GM23338 (cell line): ENCODE measurements around the gene THSD4. TPM values are rescaled to one million over a fixed set of nuclear protein-coding genes. Genes with fewer than 3 reads are reported as not detected.

ENCODE experiments used
- ATAC-seq: fragments of 200-7000 bp; cut with Tn5 transposase; 3 replicates; pipeline ENCODE4 v1.9.1; 2020
- DNase-seq: peaks from one replicate; pipeline ENCODE4 v3.0.0-alpha.2; 2015; ENCODE audit warnings: low spot score
- H2AFZ ChIP-seq: fragments of 200-600 bp; sonication (generic); 2 replicates; pipeline ENCODE4 v1.8.0; 2016; ENCODE audit warnings: antibody characterized with exemption, mild to moderate bottlenecking, moderate library complexity
- H3F3A ChIP-seq: fragments of 200-600 bp; sonication (generic); replicated peaks from 2 replicates; pipeline ENCODE4 v1.8.0; 2017; ENCODE audit warnings: antibody characterized with exemption, mixed run types, low read depth
- H3K27ac ChIP-seq: fragments of 200-600 bp; sonication (generic); 2 replicates; pipeline ENCODE4 v1.6.1; 2016; ENCODE audit warnings: low read depth
- H3K27me3 ChIP-seq: fragments of 200-600 bp; sonication (generic); 2 replicates; pipeline ENCODE4 v1.8.0; 2016; ENCODE audit warnings: mild to moderate bottlenecking, mixed run types, moderate library complexity; ENCODE audit not compliant: insufficient read depth
- H3K36me3 ChIP-seq: fragments of 200-600 bp; sonication (generic); 2 replicates; pipeline ENCODE4 v1.8.0; 2016; ENCODE audit warnings: mild to moderate bottlenecking; ENCODE audit not compliant: insufficient read depth
- H3K4me1 ChIP-seq: fragments of 200-600 bp; sonication (generic); 2 replicates; pipeline ENCODE4 v1.8.0; 2016; ENCODE audit warnings: mild to moderate bottlenecking, moderate library complexity; ENCODE audit not compliant: insufficient read depth
- H3K4me2 ChIP-seq: fragments of 200-600 bp; sonication (generic); 2 replicates; pipeline ENCODE4 v1.7.1; 2017; ENCODE audit warnings: mixed run types
- H3K4me3 ChIP-seq: fragments of 200-600 bp; sonication (generic); 2 replicates; pipeline ENCODE4 v1.6.1; 2016; ENCODE audit warnings: mixed run types
- H3K79me2 ChIP-seq: fragments of 200-600 bp; sonication (generic); replicated peaks from 2 replicates; pipeline ENCODE4 v1.8.0; 2017; ENCODE audit warnings: mild to moderate bottlenecking; ENCODE audit not compliant: insufficient read depth
- H3K9me2 ChIP-seq: fragments of 200-600 bp; sonication (generic); 2 replicates; pipeline ENCODE4 v1.8.0; 2017; ENCODE audit not compliant: insufficient read depth
- H4K20me1 ChIP-seq: fragments of 200-600 bp; sonication (generic); replicated peaks from 2 replicates; pipeline ENCODE4 v1.8.0; 2017; ENCODE audit warnings: mild to moderate bottlenecking; ENCODE audit not compliant: insufficient read depth
- H3K27ac Mint-ChIP-seq: 2 replicates; pipeline ENCODE4 v1.8.0; 2020; ENCODE audit warnings: inconsistent platforms, mild to moderate bottlenecking, moderate library complexity, mixed read lengths
- H3K27me3 Mint-ChIP-seq: 3 replicates; pipeline ENCODE4 v1.8.0; 2022; ENCODE audit warnings: low read depth, mild to moderate bottlenecking, moderate library complexity, mixed read lengths, inconsistent platforms; ENCODE audit not compliant: insufficient read depth, poor library complexity
- H3K36me3 Mint-ChIP-seq: 3 replicates; pipeline ENCODE4 v1.8.0; 2021; ENCODE audit warnings: low read depth, mild to moderate bottlenecking, inconsistent platforms, moderate library complexity, mixed read lengths
- H3K4me1 Mint-ChIP-seq: 3 replicates; pipeline ENCODE4 v1.8.0; 2020; ENCODE audit warnings: mild to moderate bottlenecking, inconsistent platforms, mixed read lengths
- H3K4me3 Mint-ChIP-seq: 3 replicates; pipeline ENCODE4 v1.8.0; 2021; ENCODE audit warnings: moderate library complexity, mild to moderate bottlenecking, inconsistent platforms, mixed read lengths
- H3K9me3 Mint-ChIP-seq: 3 replicates; pipeline ENCODE4 v1.8.0; 2020; ENCODE audit warnings: moderate library complexity, mild to moderate bottlenecking, inconsistent platforms, mixed read lengths
- CREB1 ChIP-seq: fragments of 250-450 bp; sonication (Bioruptor Pico); IDR thresholded peaks from 2 replicates; pipeline ENCODE4 v1.5.0; 2020; ENCODE audit warnings: low read depth, mild to moderate bottlenecking, moderate library complexity
- CTCF ChIP-seq, 2 experiments: fragments of 200-600 bp in 1 of 2; sonication (generic) in 1 of 2; conservative IDR thresholded peaks; 2 replicates each; pipeline versions ENCODE4 v1.5.1 to v1.6.1; 2016 to 2017; ENCODE audit warnings: antibody characterized with exemption in 2 of 2, low read depth in 2 of 2, mild to moderate bottlenecking in 2 of 2, moderate library complexity in 1 of 2
- ETS1 ChIP-seq: IDR thresholded peaks from 2 replicates; pipeline ENCODE4 v1.6.1; 2016; ENCODE audit warnings: antibody characterized with exemption
- EZH2 ChIP-seq: fragments of 200-600 bp; sonication (generic); IDR thresholded peaks from one replicate; pipeline ENCODE4 v1.8.0; 2017; ENCODE audit warnings: antibody characterized with exemption, mild to moderate bottlenecking, low read depth; ENCODE audit not compliant: unreplicated experiment
- EZH2phosphoT487 ChIP-seq: fragments of 200-600 bp; sonication (generic); IDR thresholded peaks from one replicate; pipeline ENCODE4 v1.8.1; 2018; ENCODE audit warnings: antibody characterized with exemption; ENCODE audit not compliant: unreplicated experiment
- JUNB ChIP-seq: IDR thresholded peaks from one replicate; pipeline ENCODE4 v1.6.1; 2016; ENCODE audit warnings: antibody characterized with exemption; ENCODE audit not compliant: unreplicated experiment
- NANOG ChIP-seq: IDR thresholded peaks from 2 replicates; pipeline ENCODE4 v1.6.1; 2016; ENCODE audit warnings: antibody characterized with exemption, borderline replicate concordance
- POLR2AphosphoS5 ChIP-seq: IDR thresholded peaks from 2 replicates; pipeline ENCODE4 v1.6.1; 2016; ENCODE audit warnings: antibody characterized with exemption, low read depth
- REST ChIP-seq: IDR thresholded peaks from one replicate; pipeline ENCODE4 v1.6.1; 2018; ENCODE audit warnings: antibody characterized with exemption; ENCODE audit not compliant: unreplicated experiment
- STAT1 ChIP-seq: IDR thresholded peaks from one replicate; pipeline ENCODE4 v1.6.1; 2016; ENCODE audit warnings: antibody characterized with exemption; ENCODE audit not compliant: unreplicated experiment
- ZNF114 ChIP-seq: fragments of 250-450 bp; sonication (Bioruptor Pico); IDR thresholded peaks from 2 replicates; pipeline ENCODE4 v1.5.0; 2020; ENCODE audit warnings: mild to moderate bottlenecking, moderate library complexity
- ZNF331 ChIP-seq: fragments of 250-450 bp; sonication (Bioruptor Pico); IDR thresholded peaks from 2 replicates; pipeline ENCODE4 v1.5.0; 2020; ENCODE audit warnings: low read depth, mild to moderate bottlenecking, moderate library complexity
- polyA plus RNA-seq: library from polyadenylated mRNA; unstranded; fragments of >200 nt; fragmentation: Nextera tagmentation; extraction: Ambion mirVana; gene quantifications from 2 replicates; pipeline ENCODE4 v1.2.1, GENCODE V29; 2016
- total RNA-seq: library from RNA; depleted of rRNA; stranded (reverse); fragments of >200 nt; shearing (Covaris generic); gene quantifications from 2 replicates; pipeline ENCODE4 v1.2.3, GENCODE V29; 2014

Gene THSD4
- total and polyA plus RNA-seq, 2 experiments from 2014 or later, result 2.0 to 7.4 TPM

GRCh38 chr15:71312194-71312708, 197.0 kb downstream of the THSD4 start (continued):
- TF ChIP-seq EZH2 (no peak), STAT1 (no peak), CREB1 (CRISPR knock-in tag) (no peak), POLR2AphosphoS5 (no peak), CTCF (conservative IDR thresholded peaks at IDR 0.05; ENCODE audit: low read depth in 2 of 2) (no peak), EZH2phosphoT487 (no peak), NANOG (no peak)

- Mint-ChIP-seq H3K9me3 (peaks cover 17% of the 10 kb centered on the region), H3K4me1 (peaks cover 14% of the 10 kb centered on the region), H3K36me3 (peaks cover 16% of the 10 kb centered on the region), H3K27ac (no peak overlapping the region), H3K4me3 (no peak overlapping the region), H3K27me3 (peaks cover 2% of the 10 kb centered on the region)
- H3K9me2 ChIP-seq, result no peaks in the 10 kb centered on the region; the same call in 1 of the 2 replicates
- H3K79me2 ChIP-seq, result no peaks in the 10 kb centered on the region
- no peaks in the 10 kb centered on the region; the same call in 1 of the 2 replicates for H3K36me3 ChIP-seq
- H3K27me3 ChIP-seq, result no peaks in the 10 kb centered on the region
- no peaks in the 10 kb centered on the region for H4K20me1 ChIP-seq
- H3K4me2 ChIP-seq, result no peak overlapping the region
- no peak overlapping the region for H2AFZ ChIP-seq
- no peak overlapping the region for H3K27ac ChIP-seq
- H3K4me3 ChIP-seq, result no peak overlapping the region
- DNase-seq (no peak), ATAC-seq (no peak)
- H3F3A ChIP-seq, result no peaks in the 10 kb centered on the region
- H3K4me1 ChIP-seq, result 0 out of 2 replicates have a peak, but pooled peaks cover 4% of the 10 kb centered on the region
- no peak for TF ChIP-seq NANOG
- TF ChIP-seq CTCF (conservative IDR thresholded peaks at IDR 0.05; ENCODE audit: low read depth in 2 of 2), result no peak
- TF ChIP-seq EZH2, result no peak
- TF ChIP-seq ZNF114 (CRISPR knock-in tag), result no peak
- TF ChIP-seq STAT1, result no peak
- no peak for TF ChIP-seq ZNF331 (CRISPR knock-in tag)
- no peak for TF ChIP-seq POLR2AphosphoS5
- TF ChIP-seq REST, result no peak
- no peak for TF ChIP-seq CREB1 (CRISPR knock-in tag)
- TF ChIP-seq ETS1, result no peak
- TF ChIP-seq JUNB, result no peak
These were observed 197.6 kb downstream of the THSD4 start for GRCh38 chr15:71312731-71313460.
